Measurements from ENCODE around the gene LRRC14B. TPM values are rescaled to one million over a fixed set of nuclear protein-coding genes. Genes with fewer than 3 reads are reported as not detected.

LRRC14B gene
- total RNA-seq, 4 donors from 2014 or later, result not detected

GRCh38 chr5:157126-157715 is 34.1 kb upstream of the LRRC14B start:
- TF ChIP-seq CTCF (IDR thresholded peaks at IDR 0.05) (no peak), POLR2A (IDR thresholded peaks at IDR 0.05) (no peak), POLR2AphosphoS5 (IDR thresholded peaks at IDR 0.05) (no peak), EP300 (IDR thresholded peaks at IDR 0.05) (no peak)
- H3K4me1 ChIP-seq, result no peaks in the 10 kb centered on the region
- peaks cover 3% of the 10 kb centered on the region for H3K27me3 ChIP-seq
- 88% methylated on average over 11 of the region's 12 CpGs for WGBS
- H3K9me3 ChIP-seq, result no peaks in the 10 kb centered on the region
- no peaks in the 10 kb centered on the region for H3K36me3 ChIP-seq
- H3K27ac ChIP-seq, result no peak overlapping the region
- no peak overlapping the region for H3K4me3 ChIP-seq
- DNase-seq (ENCODE audit: low spot score in 2 of 2), result peak; percentile 45 to 57

- Histone ChIP-seq H3K9me3 (no peaks in the 10 kb centered on the region), H3K36me3 (no peaks in the 10 kb centered on the region), H3K4me3 (no peak overlapping the region), H3K27me3 (peaks cover 3% of the 10 kb centered on the region), H3K4me1 (no peaks in the 10 kb centered on the region), H3K27ac (no peak overlapping the region)
- WGBS, result 90% methylated on average over 11 of the region's 11 CpGs
- peak; percentile 52 to 67 for DNase-seq (ENCODE audit: low spot score in 2 of 2)
- TF ChIP-seq POLR2A (IDR thresholded peaks at IDR 0.05) (no peak), EP300 (IDR thresholded peaks at IDR 0.05) (no peak), POLR2AphosphoS5 (IDR thresholded peaks at IDR 0.05) (no peak), CTCF (IDR thresholded peaks at IDR 0.05) (no peak)
Measured at GRCh38 chr5:157801-158200, 33.5 kb upstream of the LRRC14B start.

- DNase-seq (ENCODE audit: low spot score in 2 of 2), result peak in 1 of 2 donors; percentile 48
- Histone ChIP-seq H3K4me1 (no peaks in the 10 kb centered on the region), H3K36me3 (no peaks in the 10 kb centered on the region), H3K4me3 (no peak overlapping the region), H3K27ac (no peak overlapping the region), H3K9me3 (no peaks in the 10 kb centered on the region), H3K27me3 (peaks cover 3% of the 10 kb centered on the region)
- WGBS, result 87% methylated on average over 17 of the region's 17 CpGs
- no peak for TF ChIP-seq EP300 (IDR thresholded peaks at IDR 0.05)
- TF ChIP-seq CTCF (IDR thresholded peaks at IDR 0.05), result no peak
- no peak for TF ChIP-seq POLR2A (IDR thresholded peaks at IDR 0.05)
- TF ChIP-seq POLR2AphosphoS5 (IDR thresholded peaks at IDR 0.05), result no peak
Measured at GRCh38 chr5:158807-159447, 32.4 kb upstream of the LRRC14B start.

GRCh38 chr5:159448-160172 is 31.7 kb upstream of the LRRC14B start:
- no peak for TF ChIP-seq POLR2AphosphoS5 (IDR thresholded peaks at IDR 0.05)
- TF ChIP-seq CTCF (IDR thresholded peaks at IDR 0.05), result no peak
- Histone ChIP-seq H3K4me1 (no peaks in the 10 kb centered on the region), H3K27ac (no peak overlapping the region), H3K9me3 (no peaks in the 10 kb centered on the region), H3K36me3 (no peaks in the 10 kb centered on the region), H3K27me3 (peaks cover 3% of the 10 kb centered on the region), H3K4me3 (no peak overlapping the region)
- WGBS, result 82% methylated on average over 19 of the region's 19 CpGs
- peak; percentile 26 to 61 for DNase-seq (ENCODE audit: low spot score in 2 of 2)

- DNase-seq (ENCODE audit: low spot score in 2 of 2), result peak in 1 of 2 donors; percentile 78
- 87% methylated on average over 14 of the region's 14 CpGs for WGBS
- no peak overlapping the region for H3K27ac ChIP-seq
- no peaks in the 10 kb centered on the region for H3K9me3 ChIP-seq
- no peaks in the 10 kb centered on the region for H3K4me1 ChIP-seq
- no peak overlapping the region for H3K4me3 ChIP-seq
- peaks cover 3% of the 10 kb centered on the region for H3K27me3 ChIP-seq
- TF ChIP-seq POLR2A (IDR thresholded peaks at IDR 0.05), result no peak
- TF ChIP-seq POLR2AphosphoS5 (IDR thresholded peaks at IDR 0.05), result no peak
- TF ChIP-seq CTCF (IDR thresholded peaks at IDR 0.05), result no peak
- no peak for TF ChIP-seq EP300 (IDR thresholded peaks at IDR 0.05)
- no peaks in the 10 kb centered on the region for H3K36me3 ChIP-seq
Measured at GRCh38 chr5:160173-160510, 31.2 kb upstream of the LRRC14B start.

Measured in suprapubic skin (tissue), 4 donors.